ENCODE data around the gene FASTK. TPM values are rescaled to one million over a fixed set of nuclear protein-coding genes. Genes with fewer than 3 reads are reported as not detected.

Gene FASTK
- total RNA-seq, 1 experiment from 2014 or later: 95.0 TPM

DNA sequence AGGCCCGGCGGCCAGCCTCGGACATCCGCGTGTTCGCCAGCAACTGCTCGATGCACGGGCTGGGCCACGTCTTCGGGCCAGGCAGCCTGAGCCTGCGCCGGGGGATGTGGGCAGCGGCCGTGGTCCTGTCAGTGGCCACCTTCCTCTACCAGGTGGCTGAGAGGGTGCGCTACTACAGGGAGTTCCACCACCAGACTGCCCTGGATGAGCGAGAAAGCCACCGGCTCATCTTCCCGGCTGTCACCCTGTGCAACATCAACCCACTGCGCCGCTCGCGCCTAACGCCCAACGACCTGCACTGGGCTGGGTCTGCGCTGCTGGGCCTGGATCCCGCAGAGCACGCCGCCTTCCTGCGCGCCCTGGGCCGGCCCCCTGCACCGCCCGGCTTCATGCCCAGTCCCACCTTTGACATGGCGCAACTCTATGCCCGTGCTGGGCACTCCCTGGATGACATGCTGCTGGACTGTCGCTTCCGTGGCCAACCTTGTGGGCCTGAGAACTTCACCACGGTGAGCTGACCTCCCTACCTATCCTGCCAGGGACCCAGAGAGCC, 31.6 kb downstream of the FASTK start:
- CTCF ChIA-PET: no interaction called here
- no TSS peak for BruUV-seq (replicated peaks)
- no peaks in the 10 kb centered on the region for H3K36me3 ChIP-seq (ENCODE audit: control insufficient read depth, insufficient read depth, low read length)
- no peaks in the 10 kb centered on the region for H3K27me3 ChIP-seq (ENCODE audit: control insufficient read depth, insufficient read depth, low read length)
- no peaks in the 10 kb centered on the region for H3K4me1 ChIP-seq (ENCODE audit: control insufficient read depth, insufficient read depth, low read length)
- no peak overlapping the region for H3K27ac ChIP-seq (ENCODE audit: low read length)
- TF ChIP-seq, protein P1, sequence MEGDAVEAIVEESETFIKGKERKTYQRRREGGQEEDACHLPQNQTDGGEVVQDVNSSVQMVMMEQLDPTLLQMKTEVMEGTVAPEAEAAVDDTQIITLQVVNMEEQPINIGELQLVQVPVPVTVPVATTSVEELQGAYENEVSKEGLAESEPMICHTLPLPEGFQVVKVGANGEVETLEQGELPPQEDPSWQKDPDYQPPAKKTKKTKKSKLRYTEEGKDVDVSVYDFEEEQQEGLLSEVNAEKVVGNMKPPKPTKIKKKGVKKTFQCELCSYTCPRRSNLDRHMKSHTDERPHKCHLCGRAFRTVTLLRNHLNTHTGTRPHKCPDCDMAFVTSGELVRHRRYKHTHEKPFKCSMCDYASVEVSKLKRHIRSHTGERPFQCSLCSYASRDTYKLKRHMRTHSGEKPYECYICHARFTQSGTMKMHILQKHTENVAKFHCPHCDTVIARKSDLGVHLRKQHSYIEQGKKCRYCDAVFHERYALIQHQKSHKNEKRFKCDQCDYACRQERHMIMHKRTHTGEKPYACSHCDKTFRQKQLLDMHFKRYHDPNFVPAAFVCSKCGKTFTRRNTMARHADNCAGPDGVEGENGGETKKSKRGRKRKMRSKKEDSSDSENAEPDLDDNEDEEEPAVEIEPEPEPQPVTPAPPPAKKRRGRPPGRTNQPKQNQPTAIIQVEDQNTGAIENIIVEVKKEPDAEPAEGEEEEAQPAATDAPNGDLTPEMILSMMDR (IDR thresholded peaks at IDR 0.05): no peak
- TF ChIP-seq TCF7L2 (IDR thresholded peaks at IDR 0.05; ENCODE audit: low read depth, low read length) (no peak), SIN3A (IDR thresholded peaks at IDR 0.05; ENCODE audit: borderline replicate concordance, insufficient read depth, low read depth, low read length) (no peak), POLR2AphosphoS5 (IDR thresholded peaks at IDR 0.05; ENCODE audit: low read depth, low read length) (no peak)
- TF ChIP-seq, protein P2, sequence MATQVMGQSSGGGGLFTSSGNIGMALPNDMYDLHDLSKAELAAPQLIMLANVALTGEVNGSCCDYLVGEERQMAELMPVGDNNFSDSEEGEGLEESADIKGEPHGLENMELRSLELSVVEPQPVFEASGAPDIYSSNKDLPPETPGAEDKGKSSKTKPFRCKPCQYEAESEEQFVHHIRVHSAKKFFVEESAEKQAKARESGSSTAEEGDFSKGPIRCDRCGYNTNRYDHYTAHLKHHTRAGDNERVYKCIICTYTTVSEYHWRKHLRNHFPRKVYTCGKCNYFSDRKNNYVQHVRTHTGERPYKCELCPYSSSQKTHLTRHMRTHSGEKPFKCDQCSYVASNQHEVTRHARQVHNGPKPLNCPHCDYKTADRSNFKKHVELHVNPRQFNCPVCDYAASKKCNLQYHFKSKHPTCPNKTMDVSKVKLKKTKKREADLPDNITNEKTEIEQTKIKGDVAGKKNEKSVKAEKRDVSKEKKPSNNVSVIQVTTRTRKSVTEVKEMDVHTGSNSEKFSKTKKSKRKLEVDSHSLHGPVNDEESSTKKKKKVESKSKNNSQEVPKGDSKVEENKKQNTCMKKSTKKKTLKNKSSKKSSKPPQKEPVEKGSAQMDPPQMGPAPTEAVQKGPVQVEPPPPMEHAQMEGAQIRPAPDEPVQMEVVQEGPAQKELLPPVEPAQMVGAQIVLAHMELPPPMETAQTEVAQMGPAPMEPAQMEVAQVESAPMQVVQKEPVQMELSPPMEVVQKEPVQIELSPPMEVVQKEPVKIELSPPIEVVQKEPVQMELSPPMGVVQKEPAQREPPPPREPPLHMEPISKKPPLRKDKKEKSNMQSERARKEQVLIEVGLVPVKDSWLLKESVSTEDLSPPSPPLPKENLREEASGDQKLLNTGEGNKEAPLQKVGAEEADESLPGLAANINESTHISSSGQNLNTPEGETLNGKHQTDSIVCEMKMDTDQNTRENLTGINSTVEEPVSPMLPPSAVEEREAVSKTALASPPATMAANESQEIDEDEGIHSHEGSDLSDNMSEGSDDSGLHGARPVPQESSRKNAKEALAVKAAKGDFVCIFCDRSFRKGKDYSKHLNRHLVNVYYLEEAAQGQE (IDR thresholded peaks at IDR 0.05; ENCODE audit: insufficient read depth in 1 of 2, low read depth in 2 of 2, low read length in 1 of 2): no peak
- DNase-seq (ENCODE audit: low read depth, low spot score) (no peak), ATAC-seq (no peak)
- no peaks in the 10 kb centered on the region for H3K9me3 ChIP-seq (ENCODE audit: control insufficient read depth, insufficient read depth, low read depth, low read length)
- intact Hi-C loops (cut with micrococcal nuclease; ENCODE audit: unreplicated experiment) (no loop called here), in situ Hi-C loops (cut with HindIII; ENCODE audit: low pct_unique_long_range_greater_than_20kb, low sequenced_read_pairs) (no loop called here)
- POLR2A ChIA-PET: no interaction called here
- no peak overlapping the region for H3K4me3 ChIP-seq (ENCODE audit: low read depth in 2 of 2, low read length in 2 of 2)

DNA sequence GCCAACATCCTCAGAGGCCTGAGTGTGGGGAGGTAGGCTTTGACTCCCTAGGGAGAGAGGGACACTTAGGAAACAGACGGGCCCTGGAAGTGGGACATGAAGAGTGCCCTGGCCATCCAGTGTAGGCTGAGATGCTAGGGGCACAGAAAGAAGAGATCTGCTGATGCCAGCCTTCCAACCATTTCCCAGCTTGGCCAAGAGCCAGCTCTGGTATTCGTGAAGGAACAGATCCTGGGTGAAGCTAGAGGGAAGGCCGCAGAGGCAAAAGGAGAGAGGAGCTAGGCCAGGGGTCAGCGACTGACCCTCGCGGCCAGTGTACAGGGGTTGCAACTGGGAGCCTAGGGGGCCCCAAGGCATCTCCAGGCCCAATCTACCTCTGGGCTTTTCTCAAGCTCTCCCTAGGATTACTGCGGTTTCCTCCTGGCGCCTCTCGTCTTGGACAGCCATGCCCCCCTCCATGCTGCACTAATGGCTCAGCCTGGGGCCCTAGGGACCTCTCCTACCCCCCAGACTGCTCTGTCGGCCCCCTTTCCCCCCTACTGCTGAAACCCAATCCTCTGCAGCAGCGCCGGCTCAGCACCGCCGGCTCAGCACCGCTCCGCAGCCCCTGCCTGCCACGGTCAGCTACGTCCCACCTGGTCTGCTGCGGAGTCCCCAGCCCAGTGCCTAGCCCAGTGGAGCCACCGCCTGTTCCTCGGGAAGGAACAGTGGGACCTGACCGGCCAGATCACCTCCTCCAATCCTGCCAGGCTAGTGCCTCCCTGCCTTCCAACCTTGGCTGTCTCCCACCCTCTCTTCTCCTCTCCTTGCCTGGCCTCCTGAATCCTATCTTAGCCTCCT, 32.4 kb downstream of the FASTK start, which contains the start of gene ASIC3:
ASIC3 (plus strand) TSS at position 556 of the 840 bp plus-strand sequence. CDS start 355 bp downstream, outside the sequence.
- ChIA-PET CTCF (no interaction called here), POLR2A (no interaction called here)
- DNase-seq (ENCODE audit: low read depth, low spot score) (no peak), ATAC-seq (no peak)
- TF ChIP-seq SIN3A (IDR thresholded peaks at IDR 0.05; ENCODE audit: borderline replicate concordance, insufficient read depth, low read depth, low read length) (no peak), POLR2AphosphoS5 (IDR thresholded peaks at IDR 0.05; ENCODE audit: low read depth, low read length) (no peak), TCF7L2 (IDR thresholded peaks at IDR 0.05; ENCODE audit: low read depth, low read length) (no peak)
- TF ChIP-seq, protein P1 (IDR thresholded peaks at IDR 0.05): no peak
- TF ChIP-seq, protein P2 (IDR thresholded peaks at IDR 0.05; ENCODE audit: insufficient read depth in 1 of 2, low read depth in 2 of 2, low read length in 1 of 2): no peak
- Histone ChIP-seq H3K4me3 (ENCODE audit: low read depth in 2 of 2, low read length in 2 of 2) (no peak within 1 kb of the TSS), H3K36me3 (ENCODE audit: control insufficient read depth, insufficient read depth, low read length) (no peaks in the 10 kb centered on the region), H3K4me1 (ENCODE audit: control insufficient read depth, insufficient read depth, low read length) (no peaks in the 10 kb centered on the region), H3K27me3 (ENCODE audit: control insufficient read depth, insufficient read depth, low read length) (no peaks in the 10 kb centered on the region), H3K9me3 (ENCODE audit: control insufficient read depth, insufficient read depth, low read depth, low read length) (no peaks in the 10 kb centered on the region), H3K27ac (ENCODE audit: low read length) (no peak within 1 kb of the TSS)
- in situ Hi-C loops (cut with HindIII; ENCODE audit: low pct_unique_long_range_greater_than_20kb, low sequenced_read_pairs) (no loop called here), intact Hi-C loops (cut with micrococcal nuclease; ENCODE audit: unreplicated experiment) (no loop called here)
- no TSS peak for BruUV-seq (replicated peaks)
